ENCODE measurements around the gene COG8.

Gene COG8

DNA sequence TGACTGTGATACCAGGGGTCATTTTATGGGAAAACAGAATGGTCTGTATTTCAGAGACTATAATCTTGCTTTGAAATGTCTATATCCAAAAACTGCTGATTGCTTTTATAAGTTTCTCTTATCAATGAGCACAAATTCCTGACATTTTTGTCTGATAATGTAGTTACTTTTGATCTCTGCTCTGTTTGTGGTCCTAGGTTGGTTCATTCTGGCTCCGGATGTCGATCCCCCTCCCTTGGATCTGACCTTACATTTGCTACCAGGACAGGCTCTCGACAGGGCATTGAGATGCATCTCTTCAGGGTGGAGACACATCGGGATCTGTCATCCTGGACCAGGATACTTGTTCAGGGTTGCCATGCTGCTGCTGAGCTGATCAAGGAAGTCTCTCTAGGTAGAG, 55.5 kb downstream of the COG8 start:
- DNase-seq = no peak

- no peak for DNase-seq
Measured at GRCh38 chr16:69277413-69277812, 62.0 kb downstream of the COG8 start.
